Measurements from ENCODE around the gene EXOC2. TPM values are rescaled to one million over a fixed set of nuclear protein-coding genes. Genes with fewer than 3 reads are reported as not detected.
"Not testable (repeated sequence)": the region's sequence is repeated elsewhere in the genome, so short reads cannot be mapped to it uniquely, and the experiment has no call there.

Gene EXOC2
- total RNA-seq, 1 experiment from 2014 or later: 17.6 TPM

GRCh38 chr6:610882-611281, 82.1 kb downstream of the EXOC2 start:
- no peak for DNase-seq
- H3K9me2 ChIP-seq (replicated peaks; ENCODE audit: insufficient read depth, low read length): no peaks in the 10 kb centered on the region
- H3K27me3 ChIP-seq (ENCODE audit: low read length): no peaks in the 10 kb centered on the region
- peaks cover 10% of the 10 kb centered on the region for H3K36me3 ChIP-seq (ENCODE audit: insufficient read depth, low read length)
- H4K20me1 ChIP-seq (ENCODE audit: insufficient read depth, low read depth, low read length): no peaks in the 10 kb centered on the region
- no peaks in the 10 kb centered on the region for H3K4me1 ChIP-seq (ENCODE audit: low read length)
- H3K79me2 ChIP-seq (ENCODE audit: low read length): no peaks in the 10 kb centered on the region
- no peak overlapping the region for H2AFZ ChIP-seq (ENCODE audit: low read length)
- H3K4me2 ChIP-seq (ENCODE audit: low read depth, low read length, poor library complexity, severe bottlenecking): no peak overlapping the region
- H3K4me3 ChIP-seq (ENCODE audit: low read length): no peak overlapping the region
- no peak overlapping the region for H3K9ac ChIP-seq (ENCODE audit: low read length)
- no peak overlapping the region for H3K27ac ChIP-seq (ENCODE audit: low read length)
- no peaks in the 10 kb centered on the region for H3K9me3 ChIP-seq (ENCODE audit: low read length)

GRCh38 chr6:609905-610304, 83.0 kb downstream of the EXOC2 start:
- Histone ChIP-seq H3K4me1 (ENCODE audit: low read length) (no peaks in the 10 kb centered on the region), H3K4me2 (ENCODE audit: low read depth, low read length, poor library complexity, severe bottlenecking) (no peak overlapping the region), H3K9me3 (ENCODE audit: low read length) (no peaks in the 10 kb centered on the region), H3K27me3 (ENCODE audit: low read length) (no peaks in the 10 kb centered on the region), H3K4me3 (ENCODE audit: low read length) (no peak overlapping the region), H3K36me3 (ENCODE audit: insufficient read depth, low read length) (peaks cover 10% of the 10 kb centered on the region), H3K9ac (ENCODE audit: low read length) (no peak overlapping the region), H4K20me1 (ENCODE audit: insufficient read depth, low read depth, low read length) (no peaks in the 10 kb centered on the region), H3K9me2 (replicated peaks; ENCODE audit: insufficient read depth, low read length) (no peaks in the 10 kb centered on the region), H3K79me2 (ENCODE audit: low read length) (no peaks in the 10 kb centered on the region), H3K27ac (ENCODE audit: low read length) (no peak overlapping the region), H2AFZ (ENCODE audit: low read length) (no peak overlapping the region)
- no peak for DNase-seq

- no peak overlapping the region for H3K27ac ChIP-seq (ENCODE audit: low read length)
- no peak overlapping the region for H2AFZ ChIP-seq (ENCODE audit: low read length)
- H3K9ac ChIP-seq (ENCODE audit: low read length): no peak overlapping the region
- H3K9me2 ChIP-seq (replicated peaks; ENCODE audit: insufficient read depth, low read length): no peaks in the 10 kb centered on the region
- no peak overlapping the region for H3K4me3 ChIP-seq (ENCODE audit: low read length)
- H3K27me3 ChIP-seq (ENCODE audit: low read length): no peaks in the 10 kb centered on the region
- peaks cover 10% of the 10 kb centered on the region for H3K36me3 ChIP-seq (ENCODE audit: insufficient read depth, low read length)
- DNase-seq: no peak
- H3K9me3 ChIP-seq (ENCODE audit: low read length): no peaks in the 10 kb centered on the region
- H3K4me1 ChIP-seq (ENCODE audit: low read length): no peaks in the 10 kb centered on the region
- no peaks in the 10 kb centered on the region for H3K79me2 ChIP-seq (ENCODE audit: low read length)
- no peaks in the 10 kb centered on the region for H4K20me1 ChIP-seq (ENCODE audit: insufficient read depth, low read depth, low read length)
- H3K4me2 ChIP-seq (ENCODE audit: low read depth, low read length, poor library complexity, severe bottlenecking): no peak overlapping the region
Measured at GRCh38 chr6:606829-607379, 86.0 kb downstream of the EXOC2 start.

- H3K4me1 ChIP-seq (ENCODE audit: low read length); H3K4me3 ChIP-seq (ENCODE audit: low read length); H3K9ac ChIP-seq (ENCODE audit: low read length); H3K27me3 ChIP-seq (ENCODE audit: low read length); H2AFZ ChIP-seq (ENCODE audit: low read length); H3K79me2 ChIP-seq (ENCODE audit: low read length); H3K9me3 ChIP-seq (ENCODE audit: low read length); H3K9me2 ChIP-seq (replicated peaks; ENCODE audit: insufficient read depth, low read length); H3K27ac ChIP-seq (ENCODE audit: low read length); DNase-seq; H3K36me3 ChIP-seq (ENCODE audit: insufficient read depth, low read length); H3K4me2 ChIP-seq (ENCODE audit: low read depth, low read length, poor library complexity, severe bottlenecking); H4K20me1 ChIP-seq (ENCODE audit: insufficient read depth, low read depth, low read length): not testable (repeated sequence)
Measured at GRCh38 chr6:605895-606294, 87.0 kb downstream of the EXOC2 start.

GRCh38 chr6:604579-604978, 88.4 kb downstream of the EXOC2 start:
- Histone ChIP-seq H2AFZ (ENCODE audit: low read length) (no peak overlapping the region), H3K36me3 (ENCODE audit: insufficient read depth, low read length) (peaks cover 10% of the 10 kb centered on the region; the same call in 1 of the 2 replicates), H3K9me3 (ENCODE audit: low read length) (no peaks in the 10 kb centered on the region), H3K27me3 (ENCODE audit: low read length) (no peaks in the 10 kb centered on the region), H3K4me1 (ENCODE audit: low read length) (no peaks in the 10 kb centered on the region), H3K4me3 (ENCODE audit: low read length) (no peak overlapping the region), H3K27ac (ENCODE audit: low read length) (no peak overlapping the region), H3K4me2 (ENCODE audit: low read depth, low read length, poor library complexity, severe bottlenecking) (no peak overlapping the region), H4K20me1 (ENCODE audit: insufficient read depth, low read depth, low read length) (no peaks in the 10 kb centered on the region), H3K9ac (ENCODE audit: low read length) (no peak overlapping the region), H3K79me2 (ENCODE audit: low read length) (no peaks in the 10 kb centered on the region), H3K9me2 (replicated peaks; ENCODE audit: insufficient read depth, low read length) (no peaks in the 10 kb centered on the region)
- no peak for DNase-seq

- no peak overlapping the region for H3K4me3 ChIP-seq (ENCODE audit: low read length)
- H2AFZ ChIP-seq (ENCODE audit: low read length): no peak overlapping the region
Measured at GRCh38 chr6:603265-603664, 89.7 kb downstream of the EXOC2 start.

GRCh38 chr6:599576-600448, 93.1 kb downstream of the EXOC2 start:
- no peak for DNase-seq
- Histone ChIP-seq H3K27me3 (ENCODE audit: low read length) (no peaks in the 10 kb centered on the region), H3K4me1 (ENCODE audit: low read length) (no peaks in the 10 kb centered on the region), H2AFZ (ENCODE audit: low read length) (no peak overlapping the region), H4K20me1 (ENCODE audit: insufficient read depth, low read depth, low read length) (no peaks in the 10 kb centered on the region), H3K9me2 (replicated peaks; ENCODE audit: insufficient read depth, low read length) (no peaks in the 10 kb centered on the region), H3K9me3 (ENCODE audit: low read length) (no peaks in the 10 kb centered on the region), H3K79me2 (ENCODE audit: low read length) (no peaks in the 10 kb centered on the region), H3K27ac (ENCODE audit: low read length) (no peak overlapping the region), H3K36me3 (ENCODE audit: insufficient read depth, low read length) (no peaks in the 10 kb centered on the region), H3K9ac (ENCODE audit: low read length) (no peak overlapping the region), H3K4me2 (ENCODE audit: low read depth, low read length, poor library complexity, severe bottlenecking) (no peak overlapping the region), H3K4me3 (ENCODE audit: low read length) (no peak overlapping the region)

More at GRCh38 chr6:603265-603664, 89.7 kb downstream of the EXOC2 start:
- H3K9ac ChIP-seq (ENCODE audit: low read length): no peak overlapping the region
- H3K27ac ChIP-seq (ENCODE audit: low read length): no peak overlapping the region
- no peaks in the 10 kb centered on the region for H3K79me2 ChIP-seq (ENCODE audit: low read length)
- no peak for DNase-seq
- H3K4me1 ChIP-seq (ENCODE audit: low read length): no peaks in the 10 kb centered on the region
- H3K27me3 ChIP-seq (ENCODE audit: low read length): no peaks in the 10 kb centered on the region
- H3K36me3 ChIP-seq (ENCODE audit: insufficient read depth, low read length): peaks cover 10% of the 10 kb centered on the region; the same call in 1 of the 2 replicates
- no peaks in the 10 kb centered on the region for H4K20me1 ChIP-seq (ENCODE audit: insufficient read depth, low read depth, low read length)
- H3K9me2 ChIP-seq (replicated peaks; ENCODE audit: insufficient read depth, low read length): no peaks in the 10 kb centered on the region
- H3K4me2 ChIP-seq (ENCODE audit: low read depth, low read length, poor library complexity, severe bottlenecking): no peak overlapping the region
- no peaks in the 10 kb centered on the region for H3K9me3 ChIP-seq (ENCODE audit: low read length)

GRCh38 chr6:593907-594212, 99.1 kb downstream of the EXOC2 start:
- no peak for DNase-seq
- Histone ChIP-seq H3K4me2 (ENCODE audit: low read depth, low read length, poor library complexity, severe bottlenecking) (no peak overlapping the region), H4K20me1 (ENCODE audit: insufficient read depth, low read depth, low read length) (no peaks in the 10 kb centered on the region), H3K9me2 (replicated peaks; ENCODE audit: insufficient read depth, low read length) (no peaks in the 10 kb centered on the region), H3K9me3 (ENCODE audit: low read length) (no peaks in the 10 kb centered on the region), H3K79me2 (ENCODE audit: low read length) (no peaks in the 10 kb centered on the region), H3K9ac (ENCODE audit: low read length) (no peak overlapping the region), H3K4me3 (ENCODE audit: low read length) (no peak overlapping the region), H3K36me3 (ENCODE audit: insufficient read depth, low read length) (no peaks in the 10 kb centered on the region), H3K27me3 (ENCODE audit: low read length) (no peaks in the 10 kb centered on the region), H2AFZ (ENCODE audit: low read length) (no peak overlapping the region), H3K4me1 (ENCODE audit: low read length) (no peaks in the 10 kb centered on the region), H3K27ac (ENCODE audit: low read length) (no peak overlapping the region)
